Measurements from ENCODE around the gene ARFRP1.

The ARFRP1 gene

GRCh38 chr20:63680857-63681608, 26.7 kb downstream of the ARFRP1 start:
- Mint-ChIP-seq H3K27me3 (ENCODE audit: low read depth, poor library complexity) (peaks cover 2% of the 10 kb centered on the region), H3K27ac (no peak overlapping the region), H3K36me3 (ENCODE audit: low read depth) (peaks cover 17% of the 10 kb centered on the region), H3K4me3 (no peak overlapping the region), H3K4me1 (peaks cover 4% of the 10 kb centered on the region), H3K9me3 (no peaks in the 10 kb centered on the region)
- TF ChIP-seq, protein P1, sequence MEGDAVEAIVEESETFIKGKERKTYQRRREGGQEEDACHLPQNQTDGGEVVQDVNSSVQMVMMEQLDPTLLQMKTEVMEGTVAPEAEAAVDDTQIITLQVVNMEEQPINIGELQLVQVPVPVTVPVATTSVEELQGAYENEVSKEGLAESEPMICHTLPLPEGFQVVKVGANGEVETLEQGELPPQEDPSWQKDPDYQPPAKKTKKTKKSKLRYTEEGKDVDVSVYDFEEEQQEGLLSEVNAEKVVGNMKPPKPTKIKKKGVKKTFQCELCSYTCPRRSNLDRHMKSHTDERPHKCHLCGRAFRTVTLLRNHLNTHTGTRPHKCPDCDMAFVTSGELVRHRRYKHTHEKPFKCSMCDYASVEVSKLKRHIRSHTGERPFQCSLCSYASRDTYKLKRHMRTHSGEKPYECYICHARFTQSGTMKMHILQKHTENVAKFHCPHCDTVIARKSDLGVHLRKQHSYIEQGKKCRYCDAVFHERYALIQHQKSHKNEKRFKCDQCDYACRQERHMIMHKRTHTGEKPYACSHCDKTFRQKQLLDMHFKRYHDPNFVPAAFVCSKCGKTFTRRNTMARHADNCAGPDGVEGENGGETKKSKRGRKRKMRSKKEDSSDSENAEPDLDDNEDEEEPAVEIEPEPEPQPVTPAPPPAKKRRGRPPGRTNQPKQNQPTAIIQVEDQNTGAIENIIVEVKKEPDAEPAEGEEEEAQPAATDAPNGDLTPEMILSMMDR (IDR thresholded peaks at IDR 0.05): no peak
- no peak for DNase-seq

DNA sequence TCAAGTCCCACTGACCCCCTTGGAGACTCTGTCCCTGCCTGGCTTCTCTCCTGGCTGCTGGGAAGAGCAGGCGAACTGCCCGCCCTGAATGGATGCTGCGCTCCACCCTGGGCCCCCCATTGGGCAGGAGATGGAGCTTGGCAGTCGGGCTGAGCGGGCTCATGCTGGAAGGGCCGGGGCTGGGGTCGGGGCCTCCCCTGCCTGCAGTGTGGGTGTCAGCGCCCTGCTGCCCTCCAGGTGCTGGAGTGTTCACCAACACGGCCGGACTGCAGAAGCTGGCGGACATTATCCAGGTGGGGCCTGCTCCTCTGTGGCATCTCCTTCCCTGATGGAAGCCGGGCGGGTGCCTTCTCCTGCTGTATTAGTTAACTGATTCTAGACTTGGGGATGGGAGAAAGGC, 27.3 kb downstream of the ARFRP1 start:
- H3K27me3 Mint-ChIP-seq (ENCODE audit: low read depth, poor library complexity): peaks cover 2% of the 10 kb centered on the region
- DNase-seq: no peak
- peaks cover 4% of the 10 kb centered on the region for H3K4me1 Mint-ChIP-seq
- no peaks in the 10 kb centered on the region for H3K9me3 Mint-ChIP-seq
- peaks cover 17% of the 10 kb centered on the region for H3K36me3 Mint-ChIP-seq (ENCODE audit: low read depth)
- no peak overlapping the region for H3K27ac Mint-ChIP-seq
- no peak overlapping the region for H3K4me3 Mint-ChIP-seq
- TF ChIP-seq, protein P1 (IDR thresholded peaks at IDR 0.05): no peak

GRCh38 chr20:63679799-63680305, 27.9 kb downstream of the ARFRP1 start:
- H3K27me3 Mint-ChIP-seq (ENCODE audit: low read depth, poor library complexity): peaks cover 2% of the 10 kb centered on the region
- DNase-seq: no peak
- no peak overlapping the region for H3K4me3 Mint-ChIP-seq
- TF ChIP-seq, protein P1 (IDR thresholded peaks at IDR 0.05): no peak
- H3K27ac Mint-ChIP-seq: no peak overlapping the region
- H3K4me1 Mint-ChIP-seq: peaks cover 4% of the 10 kb centered on the region
- peaks cover 17% of the 10 kb centered on the region for H3K36me3 Mint-ChIP-seq (ENCODE audit: low read depth)
- no peaks in the 10 kb centered on the region for H3K9me3 Mint-ChIP-seq

DNA sequence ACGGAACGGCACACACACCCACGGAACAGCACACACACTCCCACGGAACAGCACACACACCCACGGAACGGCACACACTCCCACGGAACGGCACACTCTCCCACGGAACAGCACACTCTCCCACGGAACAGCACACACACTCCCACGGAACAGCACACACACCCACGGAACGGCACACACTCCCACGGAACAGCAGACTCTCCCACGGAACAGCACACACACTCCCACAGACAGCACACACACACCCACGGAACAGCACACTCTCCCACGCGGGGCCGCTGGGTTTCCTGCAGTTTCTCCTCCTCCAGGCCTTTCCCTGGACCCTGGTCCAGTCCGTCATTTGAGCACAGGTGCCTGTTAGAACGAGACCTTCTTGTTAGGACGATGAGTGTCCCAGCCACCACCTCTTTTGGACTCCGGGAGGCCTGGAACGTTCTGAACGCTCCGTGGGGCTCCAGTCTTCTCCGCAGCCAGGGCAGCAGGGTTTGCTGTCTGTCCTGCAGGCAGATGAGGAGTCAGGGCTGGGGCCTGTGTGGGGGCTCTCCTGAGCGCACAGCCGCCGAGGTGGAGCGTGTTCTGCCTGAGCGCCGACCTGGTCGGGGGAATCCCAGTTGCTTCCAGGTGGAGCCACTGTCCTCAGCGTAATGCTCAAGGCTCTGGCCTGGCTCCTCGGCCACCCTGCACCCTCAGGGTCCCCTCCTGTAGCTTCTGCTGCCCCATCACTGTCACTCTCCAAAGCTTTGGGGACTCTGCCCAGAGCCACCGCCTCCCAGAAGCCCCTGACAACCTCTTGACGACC, 28.9 kb downstream of the ARFRP1 start:
- H3K4me1 Mint-ChIP-seq: peaks cover 4% of the 10 kb centered on the region
- H3K36me3 Mint-ChIP-seq (ENCODE audit: low read depth): peaks cover 17% of the 10 kb centered on the region
- H3K27me3 Mint-ChIP-seq (ENCODE audit: low read depth, poor library complexity): peaks cover 2% of the 10 kb centered on the region
- H3K9me3 Mint-ChIP-seq: no peaks in the 10 kb centered on the region
- H3K4me3 Mint-ChIP-seq: no peak overlapping the region
- TF ChIP-seq, protein P1 (IDR thresholded peaks at IDR 0.05): no peak
- DNase-seq: no peak
- peak overlapping the region; percentile 92 for H3K27ac Mint-ChIP-seq

DNA sequence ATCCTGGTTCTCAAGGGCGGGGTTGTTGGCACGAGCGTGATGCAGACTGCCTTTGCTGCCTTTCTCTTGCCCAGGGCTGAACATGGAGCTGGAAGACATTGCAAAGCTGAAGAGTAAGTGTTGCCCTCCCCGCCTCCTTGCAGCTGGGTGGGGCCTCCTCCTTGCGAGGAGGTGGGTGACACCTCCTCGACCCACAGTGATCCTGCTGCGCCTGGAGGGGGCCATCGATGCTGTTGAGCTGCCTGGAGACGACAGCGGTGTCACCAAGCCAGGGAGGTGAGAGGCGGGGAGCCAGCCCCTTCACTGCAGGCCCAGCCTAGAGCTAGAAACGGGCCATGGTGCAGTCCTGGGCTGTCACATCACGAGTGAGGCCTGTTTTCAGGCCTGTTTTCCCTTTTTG, 29.7 kb downstream of the ARFRP1 start:
- DNase-seq: no peak
- H3K27me3 Mint-ChIP-seq (ENCODE audit: low read depth, poor library complexity): peaks cover 2% of the 10 kb centered on the region
- H3K4me1 Mint-ChIP-seq: peaks cover 4% of the 10 kb centered on the region
- no peaks in the 10 kb centered on the region for H3K9me3 Mint-ChIP-seq
- peaks cover 17% of the 10 kb centered on the region for H3K36me3 Mint-ChIP-seq (ENCODE audit: low read depth)
- H3K4me3 Mint-ChIP-seq: no peak overlapping the region
- peak overlapping the region; percentile 92 for H3K27ac Mint-ChIP-seq
- TF ChIP-seq, protein P1 (IDR thresholded peaks at IDR 0.05): no peak

Measured in nephron progenitor cell (in vitro differentiated cells).